GM19438 (cell line): ENCODE results near the gene ARL13B.
"Not testable (repeated sequence)": the region's sequence is repeated elsewhere in the genome, so short reads cannot be mapped to it uniquely, and the experiment has no call there.

Source experiments
- ATAC-seq: cut with Tn5 transposase; IDR thresholded peaks from one replicate; pipeline ENCODE4 v1.9.1; 2021; ENCODE audit warnings: low read depth; ENCODE audit not compliant: unreplicated experiment

ARL13B gene

GRCh38 chr3:94050546-94050945 lies 70.6 kb downstream of the ARL13B start:
- no peak for ATAC-seq

DNA sequence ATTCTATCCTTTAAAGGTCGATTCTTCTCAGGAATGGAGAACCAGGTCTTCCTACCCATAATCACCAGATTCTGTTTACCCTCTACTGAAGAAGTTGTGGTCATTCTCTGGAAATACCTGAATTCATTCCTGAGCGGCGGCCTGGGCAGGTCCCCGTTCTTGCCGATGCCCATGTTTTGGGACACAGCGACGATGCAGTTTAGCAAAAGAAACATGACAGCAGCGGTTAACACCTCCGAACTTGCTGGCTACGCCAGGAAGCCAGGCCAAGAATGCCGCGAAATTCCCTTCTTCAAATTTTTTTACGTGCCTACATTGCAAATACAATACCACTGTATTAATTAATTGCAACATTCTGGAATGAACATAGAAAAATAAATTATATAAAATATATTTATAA lies 81.3 kb downstream of the ARL13B start:
- ATAC-seq = no peak

GRCh38 chr3:94062513-94063404 lies 82.8 kb downstream of the ARL13B start, which contains the start of the genes DHFR2 and NSUN3:
DHFR2 (minus strand) TSS chr3:94062916; CDS start chr3:94061511, 1,405 bp downstream.
NSUN3 (plus strand) TSS chr3:94063061; CDS start chr3:94063127, 66 bp downstream.
- peak; percentile 95 for ATAC-seq

- ATAC-seq = no peak
Observed at GRCh38 chr3:94063496-94064119, 83.7 kb downstream of the ARL13B start.

GRCh38 chr3:94064243-94064860 lies 84.4 kb downstream of the ARL13B start:
- no peak for ATAC-seq

DNA sequence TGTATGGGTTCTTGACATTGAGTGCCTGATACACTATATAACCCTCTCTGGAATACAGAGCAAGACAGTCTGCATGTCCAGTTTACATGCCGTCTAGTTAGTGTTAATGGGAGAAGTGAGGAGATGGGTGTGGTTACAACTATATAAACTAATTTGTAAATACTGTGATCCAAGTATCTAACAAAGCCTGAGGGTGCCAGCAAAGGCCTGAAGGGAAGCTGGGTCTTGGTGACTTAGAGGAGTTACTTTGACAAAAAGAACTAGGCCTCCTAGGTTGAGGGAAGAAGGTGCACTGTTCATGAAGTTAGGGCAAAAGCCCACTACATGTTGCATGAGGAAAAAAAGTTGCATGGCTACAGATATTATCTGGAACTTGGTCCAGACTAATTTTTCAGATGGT lies 85.2 kb downstream of the ARL13B start:
- ATAC-seq = no peak

GRCh38 chr3:94065819-94066480 lies 86.0 kb downstream of the ARL13B start:
- ATAC-seq = no peak

DNA sequence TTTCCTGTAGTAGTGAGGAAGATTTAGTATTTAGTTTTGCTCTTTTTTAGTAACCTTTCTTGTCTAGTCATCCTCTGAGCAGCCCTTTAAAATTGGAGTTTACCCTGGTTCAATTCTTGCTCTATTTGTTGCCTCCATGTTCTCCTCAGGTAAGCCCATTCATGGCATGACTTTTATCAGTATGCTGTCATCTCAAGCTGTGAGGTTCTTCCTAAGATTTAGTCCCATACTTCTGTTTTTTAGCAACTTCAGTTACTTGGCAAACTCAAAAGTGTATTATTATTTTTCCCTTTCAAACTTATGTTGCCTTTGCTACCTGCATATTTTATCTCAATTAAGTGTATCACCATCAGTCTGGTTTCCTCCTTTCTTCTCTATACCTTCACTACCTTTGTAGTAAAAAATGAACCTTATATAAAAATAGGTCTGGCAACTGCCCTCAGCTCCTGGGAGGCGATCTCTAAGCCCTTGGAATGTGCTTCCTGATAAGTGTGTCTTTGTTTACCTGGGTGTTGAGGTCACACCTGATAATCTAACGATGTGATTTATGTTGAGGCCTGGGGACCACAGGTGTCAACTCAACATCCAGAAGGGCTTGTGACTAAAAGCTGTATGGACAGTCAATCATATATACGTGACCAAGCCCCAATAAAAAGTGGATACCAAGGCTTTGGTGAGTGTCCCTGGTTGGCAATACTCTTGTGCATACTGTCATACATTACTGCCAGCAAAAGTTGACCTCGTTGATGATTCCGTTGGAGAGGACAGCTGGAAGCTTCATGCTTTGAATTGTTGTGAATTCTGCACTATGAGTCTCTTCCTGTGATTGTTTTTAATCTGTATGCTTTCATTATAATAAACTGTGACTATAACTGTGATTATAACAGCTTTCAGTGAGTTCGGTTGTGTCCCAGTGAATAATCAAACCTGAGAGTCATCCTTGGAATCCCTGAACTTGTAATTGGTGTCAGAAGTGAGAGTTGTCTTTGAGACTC lies 86.8 kb downstream of the ARL13B start:
- no peak for ATAC-seq

GRCh38 chr3:94069194-94069813 lies 89.3 kb downstream of the ARL13B start:
- ATAC-seq = no peak

GRCh38 chr3:94070341-94070911 lies 90.5 kb downstream of the ARL13B start:
- ATAC-seq = no peak

DNA sequence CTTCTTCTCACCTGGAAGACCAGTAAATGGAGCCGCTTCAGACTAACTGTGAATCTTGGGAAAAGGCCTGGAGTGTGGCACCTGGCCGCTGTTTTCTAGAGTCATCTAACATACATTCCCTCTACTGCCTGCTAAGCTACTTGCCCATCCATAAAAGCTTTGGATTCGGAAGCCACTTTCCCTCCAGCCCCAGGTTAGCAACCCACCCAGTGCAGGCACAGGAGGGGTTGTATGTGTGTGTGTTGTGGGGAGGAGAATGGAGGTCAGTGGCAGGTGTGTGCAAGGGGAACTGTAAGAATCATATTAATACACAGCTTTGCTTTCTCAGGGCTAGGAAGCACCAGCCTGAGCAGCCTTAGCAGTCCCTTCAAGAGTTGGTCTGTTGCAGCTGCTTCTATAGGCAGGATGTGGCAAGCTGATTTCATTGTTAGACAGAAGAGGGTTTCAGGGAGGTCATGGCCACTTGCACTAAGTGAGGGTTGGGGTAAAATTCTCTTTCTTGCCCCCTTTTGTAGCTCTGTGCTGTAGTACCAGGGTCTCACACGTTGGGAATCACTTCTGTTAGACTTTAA lies 91.8 kb downstream of the ARL13B start:
- ATAC-seq = peak; percentile 72

DNA sequence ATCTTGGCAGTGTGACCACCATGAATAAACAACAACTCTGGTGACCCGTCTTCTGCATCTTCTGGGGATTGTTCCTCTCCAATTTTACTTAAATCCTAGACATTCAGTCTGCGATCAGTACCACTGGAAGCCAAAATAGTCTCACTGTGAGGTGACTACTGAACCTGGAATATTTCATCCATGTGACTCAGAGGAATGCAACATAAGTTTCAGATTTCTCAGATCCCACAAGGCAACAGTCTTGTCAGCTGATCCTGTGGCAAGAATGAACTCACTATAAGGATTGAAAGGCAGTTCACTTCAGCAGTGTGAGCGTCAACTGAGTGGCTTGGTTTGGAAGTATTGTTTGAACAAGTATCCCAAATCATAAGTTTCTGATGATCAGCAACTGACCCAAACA lies 96.1 kb downstream of the ARL13B start:
- ATAC-seq = no peak

- ATAC-seq = not testable (repeated sequence)
Observed at GRCh38 chr3:94080552-94080951, 100.6 kb downstream of the ARL13B start.

GRCh38 chr3:94081884-94082283 lies 101.9 kb downstream of the ARL13B start:
- no peak for ATAC-seq

GRCh38 chr3:94082391-94082937 lies 102.5 kb downstream of the ARL13B start:
- ATAC-seq = no peak

DNA sequence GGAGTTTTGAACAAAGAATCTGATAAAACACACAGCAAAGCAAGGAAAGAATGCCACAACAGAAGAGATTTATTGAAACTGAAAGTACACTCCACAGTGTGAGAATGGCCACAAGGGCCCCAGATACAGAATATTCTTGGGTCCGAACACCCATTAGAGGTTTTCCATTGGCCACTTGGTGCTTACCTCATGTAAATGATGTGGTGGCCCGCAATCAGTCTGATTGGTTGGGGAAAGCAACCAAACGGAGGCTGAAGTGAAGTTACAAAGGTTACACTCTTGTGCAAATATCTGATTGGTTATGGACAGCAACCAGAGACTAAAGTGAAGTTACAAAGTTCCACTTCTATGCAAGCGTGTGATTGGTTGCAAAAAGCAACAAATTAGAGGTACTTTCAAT lies 103.3 kb downstream of the ARL13B start:
- ATAC-seq = no peak

- no peak for ATAC-seq
Observed at GRCh38 chr3:94089126-94089525, 109.2 kb downstream of the ARL13B start.

DNA sequence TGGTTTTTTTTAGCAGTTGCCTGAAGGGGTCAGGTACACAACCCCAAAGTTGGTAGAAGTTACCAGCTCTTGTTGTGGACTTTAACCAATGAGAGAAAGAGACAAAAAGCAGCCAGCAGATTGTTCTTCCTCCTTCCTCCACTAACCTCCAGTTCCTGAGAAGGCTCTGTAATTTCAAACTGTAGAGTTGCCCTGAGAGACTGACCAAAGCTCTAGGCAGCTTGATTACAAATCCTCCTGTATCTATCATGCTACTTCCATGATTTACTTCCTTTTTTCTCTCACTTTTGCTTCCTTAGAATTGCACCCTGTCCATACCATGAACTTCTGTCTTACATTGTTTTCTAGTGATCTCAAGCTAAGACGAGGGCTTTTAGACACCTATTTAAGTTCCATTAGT lies 112.1 kb downstream of the ARL13B start:
- no peak for ATAC-seq
